ENCODE data around the gene CCDC106. TPM values are rescaled to one million over a fixed set of nuclear protein-coding genes. Genes with fewer than 3 reads are reported as not detected.

The CCDC106 gene
- total RNA-seq, 1 experiment from 2014 or later: 19.9 TPM

GRCh38 chr19:55667006-55667381 lies 19.0 kb downstream of the CCDC106 start:
- Histone ChIP-seq H2AFZ (ENCODE audit: low read length) (no peak overlapping the region), H3K4ac (ENCODE audit: low read depth, low read length) (no peak overlapping the region), H2BK15ac (ENCODE audit: low read depth, low read length) (no peak overlapping the region), H3K9me3 (ENCODE audit: control insufficient read depth, low read depth, low read length) (no peaks in the 10 kb centered on the region), H2BK5ac (ENCODE audit: insufficient read length, low read length) (no peak overlapping the region), H3K23me2 (ENCODE audit: insufficient read length, low read depth, low read length, poor library complexity, severe bottlenecking) (no peaks in the 10 kb centered on the region), H4K8ac (replicated peaks; ENCODE audit: insufficient read length, low read depth, low read length) (no peak overlapping the region), H2BK12ac (ENCODE audit: insufficient read length, low read depth, low read length) (no peak overlapping the region), H3K14ac (ENCODE audit: insufficient read depth, low read length) (no peak overlapping the region), H3T11ph (ENCODE audit: low read length) (no peak overlapping the region), H3K4me2 (ENCODE audit: insufficient read depth, insufficient read length, low read length) (no peak overlapping the region), H2BK20ac (ENCODE audit: low read depth, low read length, poor library complexity, severe bottlenecking) (no peak overlapping the region), H3K23ac (ENCODE audit: insufficient read length, low read depth, low read length) (no peak overlapping the region), H3K27me3 (ENCODE audit: insufficient read depth, low read length) (no peaks in the 10 kb centered on the region), H4K20me1 (ENCODE audit: control insufficient read depth, insufficient read depth, insufficient read length) (no peaks in the 10 kb centered on the region), H3K79me2 (ENCODE audit: insufficient read depth, low read length) (peaks cover 7% of the 10 kb centered on the region; the same call in 1 of the 2 replicates), H3K18ac (ENCODE audit: insufficient read length, low read depth, low read length) (no peak overlapping the region), H4K91ac (ENCODE audit: insufficient read length, low read depth, low read length) (no peak overlapping the region), H2AK5ac (ENCODE audit: insufficient read length, low read length) (no peak overlapping the region), H3K27ac (ENCODE audit: insufficient read length, low read depth, low read length) (no peak overlapping the region), H2BK120ac (ENCODE audit: low read depth, low read length, poor library complexity, severe bottlenecking) (no peak overlapping the region), H4K5ac (ENCODE audit: insufficient read length, low read depth, low read length) (no peak overlapping the region), H3K4me1 (ENCODE audit: insufficient read depth, low read length) (no peaks in the 10 kb centered on the region), H3K79me1 (ENCODE audit: insufficient read depth, low read depth, low read length, poor library complexity, severe bottlenecking) (no peaks in the 10 kb centered on the region), H3K56ac (ENCODE audit: insufficient read length, low read depth, low read length) (no peak overlapping the region), H3K9ac (ENCODE audit: extremely low read depth, insufficient read length, low read length) (no peak overlapping the region)
- TF ChIP-seq, protein P1, sequence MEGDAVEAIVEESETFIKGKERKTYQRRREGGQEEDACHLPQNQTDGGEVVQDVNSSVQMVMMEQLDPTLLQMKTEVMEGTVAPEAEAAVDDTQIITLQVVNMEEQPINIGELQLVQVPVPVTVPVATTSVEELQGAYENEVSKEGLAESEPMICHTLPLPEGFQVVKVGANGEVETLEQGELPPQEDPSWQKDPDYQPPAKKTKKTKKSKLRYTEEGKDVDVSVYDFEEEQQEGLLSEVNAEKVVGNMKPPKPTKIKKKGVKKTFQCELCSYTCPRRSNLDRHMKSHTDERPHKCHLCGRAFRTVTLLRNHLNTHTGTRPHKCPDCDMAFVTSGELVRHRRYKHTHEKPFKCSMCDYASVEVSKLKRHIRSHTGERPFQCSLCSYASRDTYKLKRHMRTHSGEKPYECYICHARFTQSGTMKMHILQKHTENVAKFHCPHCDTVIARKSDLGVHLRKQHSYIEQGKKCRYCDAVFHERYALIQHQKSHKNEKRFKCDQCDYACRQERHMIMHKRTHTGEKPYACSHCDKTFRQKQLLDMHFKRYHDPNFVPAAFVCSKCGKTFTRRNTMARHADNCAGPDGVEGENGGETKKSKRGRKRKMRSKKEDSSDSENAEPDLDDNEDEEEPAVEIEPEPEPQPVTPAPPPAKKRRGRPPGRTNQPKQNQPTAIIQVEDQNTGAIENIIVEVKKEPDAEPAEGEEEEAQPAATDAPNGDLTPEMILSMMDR (conservative IDR thresholded peaks at IDR 0.05): no peak
- DNase-seq: no peak
- Mint-ChIP-seq H3K27ac (peak overlapping the region in 1 of 3 experiments; percentile 40; a peak in 1 of 7 replicates), H3K4me1 (peaks cover 14 to 16% of the 10 kb centered on the region in 2 experiments), H3K27me3 (ENCODE audit: low read depth) (no peaks in the 10 kb centered on the region), H3K4me3 (no peak overlapping the region), H3K9me3 (no peaks in the 10 kb centered on the region), H3K36me3 (ENCODE audit: insufficient read depth in 1 of 3, low read depth in 3 of 3) (peaks cover 71 to 91% (median 84%) of the 10 kb centered on the region in 3 experiments)
- WGBS (ENCODE audit: extremely low coverage, insufficient read length, low lambda C conversion rate): no CpG with 5 or more reads among the region's 4 CpGs

Data from H9 (cell line).